HG03103 (cell line): ENCODE results near the gene PRG2.

Experiments used
- ATAC-seq: cut with Tn5 transposase; IDR thresholded peaks from one replicate; pipeline ENCODE4 v1.9.1; 2021; ENCODE audit warnings: low read depth; ENCODE audit not compliant: unreplicated experiment

PRG2 gene, protein sequence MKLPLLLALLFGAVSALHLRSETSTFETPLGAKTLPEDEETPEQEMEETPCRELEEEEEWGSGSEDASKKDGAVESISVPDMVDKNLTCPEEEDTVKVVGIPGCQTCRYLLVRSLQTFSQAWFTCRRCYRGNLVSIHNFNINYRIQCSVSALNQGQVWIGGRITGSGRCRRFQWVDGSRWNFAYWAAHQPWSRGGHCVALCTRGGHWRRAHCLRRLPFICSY

DNA sequence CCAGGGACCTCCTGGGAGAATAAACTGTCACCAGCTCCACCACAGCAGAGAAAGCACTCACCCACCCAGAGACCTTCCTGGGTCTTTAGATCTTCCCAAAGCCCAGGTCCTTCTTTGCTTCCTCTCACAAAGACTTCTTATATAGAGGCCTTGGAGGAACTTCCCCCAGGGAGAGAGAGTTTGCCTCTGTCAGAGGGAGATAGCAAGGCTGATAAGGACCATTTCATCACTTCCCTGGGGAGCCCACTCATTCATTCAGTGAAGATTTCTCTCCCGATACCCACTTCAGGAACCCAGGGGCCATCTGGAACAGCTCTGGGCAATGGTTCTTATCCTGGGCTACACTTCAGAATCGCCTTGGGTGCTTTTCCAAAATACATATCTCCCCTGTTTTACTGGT lies at the start of gene PRG2:
TSS of gene PRG2 (minus strand) at position 116 of the 400 bp plus-strand sequence. CDS start 706 bp downstream, outside the sequence.
- no peak for ATAC-seq

DNA sequence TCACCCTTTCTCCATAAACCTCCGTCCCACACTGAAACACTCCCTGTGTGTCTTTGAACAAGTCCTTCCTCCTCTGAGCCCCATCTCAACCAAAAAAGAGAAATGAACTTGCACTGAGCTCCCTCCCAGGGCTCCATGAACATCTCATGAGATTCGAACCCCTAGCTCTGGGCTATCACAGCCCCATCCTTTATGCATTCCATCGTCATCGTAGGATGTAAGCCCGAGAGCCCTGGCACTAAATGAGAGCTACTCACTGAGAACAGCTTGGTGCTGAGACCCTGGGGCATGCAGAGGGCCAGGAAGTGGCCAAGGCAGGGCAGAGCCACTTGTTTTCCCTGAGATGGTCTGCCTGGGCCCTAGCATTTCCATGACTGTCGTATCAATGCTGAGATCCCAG lies 49.3 kb upstream of the PRG2 start:
- no peak for ATAC-seq

DNA sequence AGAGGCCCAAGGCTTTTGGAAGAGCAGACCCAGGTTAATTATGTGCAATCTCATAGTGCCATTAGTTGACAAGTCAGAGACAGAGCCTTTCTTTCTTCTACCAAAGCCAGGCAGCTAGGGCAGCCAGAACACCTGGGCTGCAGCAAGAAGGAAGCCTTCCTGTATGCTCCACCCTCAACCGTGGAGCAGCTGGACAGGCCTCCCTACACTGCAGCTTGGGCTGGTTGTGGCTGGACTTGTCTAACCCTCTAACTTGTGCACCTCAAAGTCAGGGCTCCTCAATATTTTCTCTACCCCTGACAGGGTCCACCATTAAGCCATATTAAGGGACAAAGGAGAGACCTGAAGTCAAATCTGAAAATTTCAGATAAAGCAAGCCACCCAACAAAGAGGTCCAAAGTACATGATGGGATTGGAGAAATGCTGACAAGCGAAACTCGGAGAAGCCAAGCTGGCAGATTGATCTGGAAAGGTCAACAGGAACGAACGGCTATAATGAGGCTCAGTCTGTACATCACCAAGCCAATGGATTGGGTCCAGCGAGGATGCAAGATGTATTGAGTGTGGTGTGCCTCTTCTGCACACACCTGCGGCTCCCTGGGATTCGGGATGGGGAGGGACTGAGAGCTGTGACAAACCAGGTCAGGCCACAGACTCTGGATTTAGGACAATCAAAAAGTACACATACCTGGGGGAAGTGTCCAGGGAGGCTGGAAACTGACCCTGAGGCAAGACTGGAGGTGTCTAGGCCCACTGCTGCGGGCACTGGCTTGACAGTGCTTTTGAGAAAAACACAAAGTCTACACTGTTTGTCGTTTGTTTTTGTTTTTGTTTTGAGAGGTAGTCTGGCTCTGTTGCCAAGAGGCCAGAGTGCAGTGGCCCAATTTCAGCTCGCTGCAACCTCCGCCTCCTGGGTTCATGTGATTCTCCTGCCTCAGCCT lies 48.2 kb upstream of the PRG2 start:
- no peak for ATAC-seq

DNA sequence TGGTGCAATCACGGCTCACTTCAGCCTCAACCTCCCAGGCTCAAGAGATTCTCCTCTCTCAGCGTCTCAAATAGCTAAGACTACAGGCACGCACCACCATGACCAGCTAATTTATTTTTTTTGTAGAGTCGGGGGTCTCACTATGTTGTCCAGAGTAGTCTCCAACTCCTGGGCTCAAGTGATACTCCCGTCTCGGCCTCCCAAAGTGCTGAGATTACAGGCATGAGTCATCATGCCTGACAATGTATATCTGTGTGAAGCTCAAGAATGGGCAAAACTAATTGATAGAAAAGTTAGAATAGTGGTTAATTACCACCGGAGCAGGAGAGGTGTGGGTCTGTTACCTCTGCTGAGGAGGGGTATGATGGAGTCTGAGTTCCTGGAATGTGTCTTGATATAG lies 45.6 kb upstream of the PRG2 start:
- ATAC-seq, result no peak

DNA sequence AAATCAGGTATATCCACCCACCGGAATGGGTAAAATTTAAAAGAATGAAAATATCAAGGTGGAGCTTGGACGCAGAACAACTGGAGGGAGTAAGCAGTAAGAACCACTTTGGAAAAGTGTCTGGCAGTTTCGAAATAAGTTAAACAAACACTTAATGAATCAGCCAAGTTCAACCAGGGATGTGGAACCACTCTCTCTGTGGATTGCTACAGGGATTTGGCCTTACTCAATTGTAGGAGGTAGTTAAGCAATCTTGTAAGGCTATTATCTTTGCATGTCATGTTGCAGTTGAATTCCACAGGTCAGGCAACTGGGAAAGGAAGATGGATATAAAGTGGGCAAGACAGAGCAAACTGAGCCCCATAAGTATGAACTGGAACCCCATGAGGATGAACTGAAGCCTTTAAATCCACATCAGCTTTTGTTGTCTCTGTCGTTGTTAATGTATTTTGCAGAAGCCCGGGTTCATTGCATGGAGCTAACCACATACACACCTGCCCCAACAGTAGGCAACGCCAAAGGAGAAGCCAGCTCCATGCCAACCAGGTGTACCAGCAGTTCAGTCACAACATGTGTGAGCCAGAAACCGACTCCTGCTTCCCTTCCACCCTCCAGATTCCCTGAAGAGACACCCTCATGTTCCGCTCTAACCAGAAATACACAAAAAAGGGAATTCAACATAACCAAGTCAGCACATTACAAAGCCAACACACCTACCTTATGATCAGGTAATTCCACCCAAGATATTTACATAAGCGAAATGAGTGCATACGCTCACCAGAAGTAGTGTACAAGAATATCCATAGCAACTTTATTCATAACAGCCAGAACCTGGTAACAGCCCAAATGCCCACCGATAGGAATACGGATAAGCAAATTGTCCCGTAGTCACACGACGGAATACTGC lies 44.4 kb upstream of the PRG2 start:
- ATAC-seq, result no peak

DNA sequence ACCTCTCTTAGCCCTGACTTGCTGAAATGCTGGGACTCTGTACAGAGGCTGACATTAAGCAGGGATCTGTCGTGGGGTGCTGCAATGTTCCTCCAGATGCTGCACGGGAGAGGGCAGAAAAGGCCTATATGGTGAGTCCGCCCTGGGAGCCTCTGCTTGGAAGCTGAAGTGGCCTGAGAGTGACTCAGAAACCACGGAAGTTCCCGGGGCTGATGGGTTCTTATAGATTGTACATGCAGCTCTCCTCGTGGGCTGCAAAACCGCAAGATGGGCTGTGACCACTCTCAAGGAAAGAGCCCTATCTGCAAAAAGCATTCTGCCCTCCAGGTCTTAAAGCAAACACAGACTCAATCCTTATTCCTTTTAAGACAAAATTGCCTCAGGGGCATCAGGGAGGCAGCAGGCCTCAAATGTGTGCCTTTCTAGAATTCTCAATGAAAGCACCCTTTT lies 42.3 kb upstream of the PRG2 start:
- no peak for ATAC-seq

DNA sequence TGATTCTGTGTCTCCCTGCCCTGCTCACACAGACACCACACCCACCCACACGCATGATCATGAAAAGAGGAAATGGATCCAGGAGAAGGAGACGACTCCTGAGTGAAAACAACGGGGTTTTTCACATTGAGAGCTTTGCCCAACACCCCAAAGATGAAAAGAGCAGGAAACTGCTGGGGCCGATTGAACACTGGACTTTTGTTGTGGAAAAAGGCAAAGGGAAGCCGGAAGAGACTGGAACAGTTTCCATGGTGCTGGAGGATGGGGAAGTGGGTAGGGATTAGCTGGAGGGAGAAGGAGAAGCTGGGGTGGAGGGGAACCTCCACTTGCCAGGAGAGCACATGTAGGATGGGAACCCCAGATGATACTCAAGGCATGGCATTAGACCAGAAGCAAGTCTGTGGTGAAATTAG lies 41.7 kb upstream of the PRG2 start:
- no peak for ATAC-seq

DNA sequence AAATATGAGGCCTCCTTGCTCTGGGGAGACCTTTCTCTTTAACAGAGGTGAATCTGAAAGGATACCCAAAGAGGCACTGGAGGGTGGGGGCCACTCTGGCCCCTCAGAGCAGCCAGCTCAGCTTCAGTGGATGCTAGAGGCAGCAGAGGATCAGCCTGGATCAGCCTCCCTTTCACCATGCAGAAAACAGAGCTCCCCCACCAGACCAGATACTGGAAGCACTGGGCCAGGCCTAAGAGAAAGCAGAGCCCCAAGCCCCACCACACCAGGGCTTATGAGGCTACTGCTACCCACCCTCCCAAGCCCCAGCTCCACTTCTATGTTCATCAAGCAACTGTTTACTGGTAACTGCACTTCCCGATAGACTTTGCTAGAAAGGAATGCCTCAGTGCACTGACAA lies 40.5 kb upstream of the PRG2 start:
- ATAC-seq, result no peak

DNA sequence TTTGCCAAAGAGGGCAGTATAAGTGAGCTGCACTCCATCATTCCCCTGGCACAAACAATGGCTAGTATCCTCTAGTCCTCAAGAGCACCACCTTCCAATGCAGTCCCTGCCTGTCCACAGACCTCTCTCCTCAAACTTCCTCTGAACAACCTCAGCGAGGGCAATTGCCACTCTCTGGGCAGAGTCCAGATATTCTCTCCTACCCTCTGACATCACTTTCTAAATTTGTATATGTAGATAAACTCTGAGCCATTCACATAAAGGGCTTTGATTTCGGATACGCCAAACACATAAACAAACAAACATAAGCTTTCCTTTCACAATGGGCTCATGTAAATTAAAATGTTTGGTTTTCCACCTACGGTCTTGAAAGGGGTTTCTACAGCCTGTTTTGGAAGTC lies 39.5 kb upstream of the PRG2 start:
- no peak for ATAC-seq

DNA sequence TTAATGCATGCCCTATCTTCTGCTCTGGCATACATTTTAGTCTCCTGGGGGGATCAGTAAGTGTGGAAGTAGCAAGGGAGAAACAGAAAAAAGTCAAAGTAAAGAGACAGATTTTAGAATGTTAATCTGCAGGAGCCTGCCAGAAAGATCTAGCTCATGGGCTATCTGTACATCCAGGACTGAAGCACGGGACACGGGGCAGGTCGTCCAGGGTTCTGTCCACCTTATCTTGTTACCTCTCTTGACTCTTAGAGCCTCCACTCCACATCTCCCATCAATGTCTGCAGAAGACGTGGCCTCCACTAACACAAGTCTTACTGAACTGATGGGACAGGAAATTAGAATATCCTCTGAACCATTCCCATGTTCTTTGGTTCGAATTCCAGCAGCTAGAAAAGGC lies 38.2 kb upstream of the PRG2 start:
- no peak for ATAC-seq

DNA sequence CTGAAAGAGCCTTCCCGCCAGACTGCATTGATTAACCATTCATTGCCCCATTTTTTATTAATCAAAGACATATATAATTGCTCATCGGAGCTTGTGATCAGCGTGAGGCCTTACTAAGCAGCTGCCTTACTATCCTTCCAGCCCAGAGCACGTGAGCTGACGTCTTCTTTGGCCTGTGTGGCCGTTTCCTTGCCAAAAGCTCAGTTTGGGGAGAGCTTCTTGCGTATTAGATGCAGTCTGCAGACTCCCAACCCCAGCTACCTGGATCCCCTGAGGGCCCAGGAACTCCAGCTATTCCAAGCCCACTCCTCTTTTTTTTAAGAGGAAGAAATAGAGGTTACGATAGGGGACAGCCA lies 37.3 kb upstream of the PRG2 start:
- no peak for ATAC-seq

DNA sequence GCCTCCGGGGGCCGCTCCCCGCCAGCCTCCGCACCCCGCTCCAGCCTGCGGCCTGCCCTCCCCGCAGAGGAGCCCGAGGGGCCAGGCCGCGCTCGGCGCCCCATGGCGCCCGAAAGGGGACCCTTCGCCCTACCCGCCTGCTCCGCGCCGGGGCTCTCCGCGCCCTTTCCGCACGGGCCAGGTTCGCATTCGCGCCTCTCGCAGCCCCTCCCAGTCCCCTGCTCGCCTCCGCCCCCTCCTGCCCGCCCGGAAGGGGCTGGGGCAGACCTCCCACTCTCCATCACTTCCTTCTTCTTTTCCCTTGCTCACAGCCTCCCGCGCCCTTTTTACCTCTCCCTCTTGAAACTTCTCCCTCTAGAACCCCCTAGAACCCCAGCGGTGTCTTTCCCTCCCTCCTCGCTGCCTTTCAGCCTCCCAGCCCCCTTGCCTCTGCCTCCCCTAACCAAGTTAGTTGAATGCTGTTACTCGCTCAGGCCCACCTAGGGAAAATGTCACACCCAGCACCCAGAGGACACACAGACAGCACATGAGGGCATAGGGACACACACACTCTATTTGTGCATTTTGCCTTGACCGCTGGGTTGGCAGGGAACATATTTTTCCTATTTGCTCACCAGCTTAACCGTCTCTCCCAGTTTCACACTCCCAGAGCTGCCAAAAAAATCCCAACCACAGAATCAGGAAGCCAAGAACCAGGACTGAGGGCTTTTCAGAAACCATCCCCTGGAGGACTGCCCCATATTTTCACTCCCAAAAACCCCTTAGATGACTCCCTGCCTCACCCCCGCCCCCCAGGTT lies 36.7 kb upstream of the PRG2 start, which contains the start of gene SLC43A3:
TSS of gene SLC43A3 (minus strand) at position 193 of the 798 bp plus-strand sequence. CDS start 949 bp downstream, outside the sequence.
- ATAC-seq, result peak; percentile 57

DNA sequence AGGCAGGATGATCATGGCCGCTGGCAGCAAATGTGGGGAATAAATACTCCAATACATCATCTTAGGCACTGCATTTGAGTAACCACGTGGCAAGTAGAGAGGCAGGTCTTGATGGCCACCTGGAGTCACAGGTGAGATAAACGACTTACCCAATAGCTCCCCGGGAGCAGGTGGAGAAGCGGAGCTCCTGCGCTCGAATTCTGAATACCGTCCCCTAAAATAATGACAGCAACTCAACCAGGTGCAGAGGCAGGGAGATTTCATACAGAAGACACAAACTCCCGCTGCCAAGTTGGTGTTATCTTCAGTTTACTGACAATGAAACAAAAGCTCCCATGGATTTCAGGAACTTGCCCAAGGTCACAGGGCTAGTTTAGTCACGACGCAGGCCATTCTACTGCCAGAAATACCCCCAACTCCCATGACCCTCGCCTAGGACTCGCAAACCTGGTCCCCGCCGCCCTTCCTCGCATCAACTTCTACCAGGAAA lies 36.0 kb upstream of the PRG2 start:
- no peak for ATAC-seq

DNA sequence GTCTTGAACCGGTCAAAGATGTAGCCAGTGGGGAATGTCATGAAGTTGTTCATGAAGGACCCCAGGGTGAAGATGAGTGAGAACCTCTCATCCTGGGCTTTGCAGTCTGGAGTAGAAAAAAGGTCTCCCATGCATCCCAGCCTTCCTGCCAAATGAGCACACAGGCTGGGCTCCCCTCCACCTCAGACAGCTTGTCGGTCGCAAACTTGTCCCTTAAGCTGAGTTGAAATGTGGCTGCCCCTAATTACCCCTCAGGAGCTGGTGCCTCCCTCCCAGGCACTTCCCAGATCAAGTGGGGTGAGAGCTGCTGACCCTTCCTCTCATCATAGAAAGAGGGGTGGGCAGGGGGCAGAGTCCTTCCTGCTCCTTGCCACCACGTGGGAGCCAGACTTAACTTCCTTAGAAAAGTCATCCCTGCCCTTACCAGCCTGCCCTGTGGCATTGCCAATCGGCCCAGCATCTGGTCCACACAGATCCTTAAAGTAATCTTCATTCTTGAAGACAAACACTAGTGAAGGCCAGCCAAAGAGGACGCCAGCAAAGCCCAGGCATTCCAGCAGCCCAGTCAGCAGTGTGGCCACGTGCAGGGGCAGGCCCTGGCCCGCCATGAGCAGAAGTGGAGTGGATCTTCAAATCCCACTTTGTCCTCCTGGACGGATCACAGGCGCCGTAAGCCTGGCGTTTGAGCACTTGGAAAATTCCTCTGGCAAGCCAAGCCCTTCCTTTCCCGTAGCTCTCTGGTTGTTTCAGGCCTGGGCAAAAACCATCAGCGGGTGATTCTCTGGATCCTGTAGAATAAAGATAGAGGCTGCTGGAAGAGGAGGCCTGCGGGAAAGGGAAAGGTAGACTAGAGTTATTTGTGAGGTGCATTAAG lies 35.4 kb upstream of the PRG2 start:
- ATAC-seq, result no peak

DNA sequence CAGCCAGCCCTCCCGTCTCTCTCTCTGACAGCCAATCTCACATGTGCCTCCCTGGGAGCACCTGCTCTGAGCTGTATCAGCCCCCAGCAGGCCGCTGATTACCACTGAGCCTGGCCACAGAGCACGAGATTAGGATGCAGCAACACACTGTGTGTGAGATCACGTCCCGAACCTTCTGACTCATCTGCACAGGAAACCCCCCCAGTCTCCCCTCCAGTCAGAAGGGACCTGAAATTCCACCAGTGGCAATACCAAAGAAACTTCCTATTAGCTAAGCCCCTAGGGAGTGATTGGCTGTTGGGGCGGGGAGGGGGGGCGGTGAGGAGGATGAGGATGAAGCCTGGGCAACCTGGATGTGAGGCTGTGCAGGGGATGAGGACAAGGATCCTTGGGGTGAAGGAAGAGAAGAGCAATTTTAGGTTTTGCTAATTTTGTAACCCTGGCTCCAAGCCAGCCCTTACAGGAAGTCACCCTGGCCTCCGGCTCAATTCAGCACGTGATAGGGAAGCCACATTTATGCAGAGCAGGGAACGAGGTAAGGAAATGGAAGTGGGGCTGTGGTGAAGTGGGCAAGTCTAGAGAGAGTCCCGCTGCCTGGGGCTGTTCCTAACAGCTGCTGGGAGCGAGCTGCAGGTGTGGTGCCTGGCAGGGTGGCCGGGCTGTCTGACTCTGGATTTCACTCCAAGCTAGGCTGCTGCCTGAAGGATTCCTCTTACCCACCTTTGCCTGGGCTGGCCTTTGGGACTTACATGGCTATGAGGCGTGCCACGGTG lies 34.5 kb upstream of the PRG2 start:
- peak; percentile 87 for ATAC-seq

DNA sequence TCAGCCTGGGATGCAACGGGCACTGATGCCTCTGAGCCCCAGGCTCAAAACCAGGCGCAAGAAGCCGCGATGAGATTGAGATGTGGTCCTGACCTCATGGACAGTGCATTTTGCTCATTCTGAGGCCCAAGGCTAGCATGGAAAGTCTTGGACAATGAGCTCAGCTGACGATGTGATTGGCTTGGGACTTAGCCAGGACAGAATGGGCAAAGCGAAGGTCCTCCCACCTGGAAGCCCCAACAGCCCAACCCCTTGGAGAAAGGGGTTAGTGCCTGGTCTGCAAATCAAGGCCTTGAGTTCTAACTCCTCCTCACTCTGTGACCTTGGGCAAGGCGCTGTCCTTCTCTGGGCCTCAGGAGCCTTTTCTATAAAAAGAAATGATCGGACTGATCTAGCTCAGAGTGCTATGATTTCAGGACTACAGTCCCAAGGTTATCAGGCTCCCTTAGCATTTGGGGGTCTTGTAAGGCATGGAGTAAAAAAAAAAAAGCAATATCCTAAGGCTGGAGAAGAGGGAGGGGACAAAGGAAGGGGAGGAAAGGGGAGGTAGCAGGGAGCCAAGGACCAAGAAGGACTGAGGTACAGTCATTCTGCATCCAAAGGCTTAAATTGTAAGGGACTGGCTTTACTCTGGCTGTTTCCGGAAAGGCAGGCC lies 33.8 kb upstream of the PRG2 start:
- no peak for ATAC-seq

DNA sequence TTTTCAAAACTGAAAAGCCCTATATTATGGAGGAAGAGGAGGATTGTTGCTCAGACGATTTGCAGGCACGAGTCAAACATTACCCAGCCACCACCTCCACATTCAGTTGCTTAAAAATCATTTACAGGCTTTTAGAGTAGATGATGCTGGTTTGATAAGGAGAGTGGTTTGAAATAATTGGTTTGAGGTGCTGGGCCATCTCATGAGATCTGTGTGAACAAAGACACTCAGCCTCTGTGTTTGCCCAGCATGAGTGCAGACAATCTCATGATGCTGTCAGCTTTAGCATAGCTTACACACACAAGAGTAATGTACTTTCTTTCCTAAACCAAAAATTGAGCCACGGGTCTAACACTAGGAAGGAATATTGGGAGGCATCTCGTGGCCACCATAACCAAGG lies 32.2 kb upstream of the PRG2 start:
- no peak for ATAC-seq

DNA sequence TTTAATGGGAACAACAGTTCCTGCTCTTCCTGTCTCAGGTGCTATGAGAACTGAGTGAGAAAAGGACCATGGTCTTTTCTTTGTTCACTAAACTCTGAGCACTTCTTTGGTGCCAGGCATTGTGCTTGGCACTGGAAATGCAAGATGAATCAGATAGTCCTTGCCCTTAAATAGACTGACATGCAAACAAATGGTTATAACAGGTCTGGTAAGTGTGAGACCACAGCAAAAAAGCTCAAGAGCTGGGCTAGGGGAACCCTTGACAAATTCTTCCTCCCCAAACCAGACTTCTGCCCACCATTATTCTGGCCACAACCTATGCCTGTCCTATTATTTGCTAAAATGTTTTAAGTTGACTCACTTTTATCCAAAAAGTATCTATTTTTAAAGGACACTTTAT lies 31.4 kb upstream of the PRG2 start:
- ATAC-seq, result no peak
